ENCODE data around the gene ANKRD12. TPM values are rescaled to one million over a fixed set of nuclear protein-coding genes. Genes with fewer than 3 reads are reported as not detected.

The ANKRD12 gene
- total RNA-seq, 1 donor from 2014 or later = 53.5 TPM

DNA sequence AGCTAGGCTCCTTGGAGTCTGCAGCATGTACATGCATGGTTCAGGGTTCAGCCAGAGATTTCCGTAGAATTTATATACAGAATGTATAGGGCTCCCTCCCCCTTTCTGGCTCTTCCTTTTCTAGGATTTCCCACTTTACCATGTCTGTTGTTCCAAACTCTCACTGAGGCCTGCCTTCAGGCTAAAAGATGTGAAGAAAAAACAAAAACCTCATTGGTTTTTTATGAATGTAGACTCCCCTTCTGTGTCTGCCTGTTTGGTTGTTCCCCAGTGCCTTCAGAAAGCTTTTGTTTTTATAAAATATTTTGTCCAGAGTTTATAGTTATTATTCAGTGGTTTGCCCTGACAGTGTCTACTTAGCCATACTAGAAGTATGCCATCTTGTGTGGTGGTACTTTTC is 30.5 kb upstream of the ANKRD12 start:
- no peak for TF ChIP-seq POLR2A (IDR thresholded peaks at IDR 0.05)
- no peak for TF ChIP-seq CTCF (IDR thresholded peaks at IDR 0.05)
- TF ChIP-seq POLR2AphosphoS5 (IDR thresholded peaks at IDR 0.05; ENCODE audit: insufficient read depth in 1 of 2, low read depth in 1 of 2) = no peak
- H3K27ac ChIP-seq = peak overlapping the region; percentile 43
- H3K4me3 ChIP-seq = peak overlapping the region in 1 of 2 donors; percentile 78
- no peaks in the 10 kb centered on the region for H3K9me3 ChIP-seq
- no peak for DNase-seq (ENCODE audit: extremely low spot score in 2 of 2)
- intact Hi-C loops (cut with DNase I) = no loop called here
- H3K4me1 ChIP-seq = peaks cover 84% of the 10 kb centered on the region
- H3K27me3 ChIP-seq = no peaks in the 10 kb centered on the region
- no peaks in the 10 kb centered on the region for H3K36me3 ChIP-seq

DNA sequence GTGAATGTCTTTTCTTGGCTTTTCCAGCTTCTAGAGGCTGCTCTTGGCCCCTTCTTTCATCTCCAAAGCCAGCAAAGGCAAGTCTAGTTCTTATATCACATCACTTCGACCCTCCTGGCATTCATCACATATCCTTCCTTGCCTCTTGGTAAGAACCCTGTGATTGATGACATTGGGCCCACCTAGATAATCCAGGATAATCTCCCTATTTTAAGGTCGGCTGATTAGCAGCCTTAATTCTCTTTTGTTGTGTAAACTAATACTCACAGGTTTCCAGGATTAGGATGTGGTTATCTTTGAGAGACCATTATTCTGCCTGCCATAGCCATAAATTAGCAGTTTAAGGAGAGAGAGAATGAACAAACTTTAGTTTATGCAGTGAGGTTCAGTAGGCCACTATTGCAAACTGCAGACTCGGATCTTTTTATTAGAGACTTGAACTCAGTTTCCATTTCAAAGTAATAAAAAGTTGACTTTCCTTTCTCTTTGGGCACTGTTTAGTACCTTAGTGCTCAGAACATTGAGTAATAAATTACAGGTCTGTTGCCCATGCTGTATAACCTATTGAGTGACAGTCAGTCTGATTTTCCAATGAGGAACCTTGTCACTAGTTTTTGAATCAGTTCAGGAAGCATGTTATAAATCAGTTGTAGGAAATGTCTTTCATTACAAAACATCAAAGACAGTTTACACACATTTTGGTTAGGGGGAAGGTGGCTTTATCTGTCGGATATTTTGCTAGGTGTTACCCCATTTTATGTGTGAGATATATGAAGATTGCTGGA is 29.6 kb upstream of the ANKRD12 start:
- H3K4me3 ChIP-seq = no peak overlapping the region
- H3K36me3 ChIP-seq = no peaks in the 10 kb centered on the region
- peak overlapping the region; percentile 43 for H3K27ac ChIP-seq
- no peaks in the 10 kb centered on the region for H3K27me3 ChIP-seq
- no peak for TF ChIP-seq POLR2A (IDR thresholded peaks at IDR 0.05)
- TF ChIP-seq POLR2AphosphoS5 (IDR thresholded peaks at IDR 0.05; ENCODE audit: insufficient read depth in 1 of 2, low read depth in 1 of 2) = no peak
- no peak for TF ChIP-seq CTCF (IDR thresholded peaks at IDR 0.05)
- peaks cover 81% of the 10 kb centered on the region for H3K4me1 ChIP-seq
- no peak for DNase-seq (ENCODE audit: extremely low spot score in 2 of 2)
- intact Hi-C loops (cut with DNase I) = no loop called here
- no peaks in the 10 kb centered on the region for H3K9me3 ChIP-seq

DNA sequence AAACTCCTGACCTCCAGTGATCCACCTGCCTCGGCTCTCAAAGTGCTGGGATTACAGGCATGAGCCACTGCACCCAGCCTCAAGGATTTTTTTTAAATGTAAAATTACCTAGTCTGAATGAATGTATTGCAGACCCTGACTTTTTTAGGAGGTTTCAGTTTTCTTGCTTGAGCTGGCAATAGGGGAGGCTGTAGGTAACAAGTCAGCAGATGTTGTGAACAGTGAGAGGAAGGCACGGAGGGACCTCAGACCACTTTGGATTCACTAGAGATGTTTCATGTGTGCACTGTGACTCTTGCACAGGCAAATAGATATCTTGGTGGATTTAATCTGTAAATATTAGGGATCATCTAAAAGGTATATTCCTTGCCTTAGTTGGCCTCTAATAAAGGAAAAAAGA is 27.7 kb upstream of the ANKRD12 start:
- Histone ChIP-seq H3K4me3 (no peak overlapping the region), H3K27ac (peak overlapping the region; percentile 18), H3K4me1 (peaks cover 85% of the 10 kb centered on the region), H3K9me3 (no peaks in the 10 kb centered on the region), H3K27me3 (no peaks in the 10 kb centered on the region), H3K36me3 (no peaks in the 10 kb centered on the region)
- intact Hi-C loops (cut with DNase I) = no loop called here
- no peak for TF ChIP-seq CTCF (IDR thresholded peaks at IDR 0.05)
- no peak for TF ChIP-seq POLR2AphosphoS5 (IDR thresholded peaks at IDR 0.05; ENCODE audit: insufficient read depth in 1 of 2, low read depth in 1 of 2)
- no peak for TF ChIP-seq POLR2A (IDR thresholded peaks at IDR 0.05)
- DNase-seq (ENCODE audit: extremely low spot score in 2 of 2) = no peak

- H3K27ac ChIP-seq = peak overlapping the region; percentile 18
- H3K4me3 ChIP-seq = no peak overlapping the region
- peaks cover 83% of the 10 kb centered on the region for H3K4me1 ChIP-seq
- no peaks in the 10 kb centered on the region for H3K9me3 ChIP-seq
- intact Hi-C loops (cut with DNase I) = no loop called here
- H3K27me3 ChIP-seq = no peaks in the 10 kb centered on the region
- H3K36me3 ChIP-seq = no peaks in the 10 kb centered on the region
- no peak for DNase-seq (ENCODE audit: extremely low spot score in 2 of 2)
- no peak for TF ChIP-seq CTCF (IDR thresholded peaks at IDR 0.05)
- TF ChIP-seq POLR2A (IDR thresholded peaks at IDR 0.05) = no peak
- no peak for TF ChIP-seq POLR2AphosphoS5 (IDR thresholded peaks at IDR 0.05; ENCODE audit: insufficient read depth in 1 of 2, low read depth in 1 of 2)
Measured at GRCh38 chr18:9109523-9109922, 27.1 kb upstream of the ANKRD12 start.

- peaks cover 78% of the 10 kb centered on the region for H3K4me1 ChIP-seq
- no peaks in the 10 kb centered on the region for H3K27me3 ChIP-seq
- H3K36me3 ChIP-seq = no peaks in the 10 kb centered on the region
- TF ChIP-seq POLR2AphosphoS5 (IDR thresholded peaks at IDR 0.05; ENCODE audit: insufficient read depth in 1 of 2, low read depth in 1 of 2) (no peak), POLR2A (IDR thresholded peaks at IDR 0.05) (no peak), CTCF (IDR thresholded peaks at IDR 0.05) (no peak)
- no peak for DNase-seq (ENCODE audit: extremely low spot score in 2 of 2)
- intact Hi-C loops (cut with DNase I) = no loop called here
- H3K9me3 ChIP-seq = no peaks in the 10 kb centered on the region
- H3K4me3 ChIP-seq = no peak overlapping the region
- H3K27ac ChIP-seq = peak overlapping the region; percentile 53
Measured at GRCh38 chr18:9113468-9114149, 23.0 kb upstream of the ANKRD12 start.
